Measurements from ENCODE around the gene UBE2L5.

UBE2L5 gene

DNA sequence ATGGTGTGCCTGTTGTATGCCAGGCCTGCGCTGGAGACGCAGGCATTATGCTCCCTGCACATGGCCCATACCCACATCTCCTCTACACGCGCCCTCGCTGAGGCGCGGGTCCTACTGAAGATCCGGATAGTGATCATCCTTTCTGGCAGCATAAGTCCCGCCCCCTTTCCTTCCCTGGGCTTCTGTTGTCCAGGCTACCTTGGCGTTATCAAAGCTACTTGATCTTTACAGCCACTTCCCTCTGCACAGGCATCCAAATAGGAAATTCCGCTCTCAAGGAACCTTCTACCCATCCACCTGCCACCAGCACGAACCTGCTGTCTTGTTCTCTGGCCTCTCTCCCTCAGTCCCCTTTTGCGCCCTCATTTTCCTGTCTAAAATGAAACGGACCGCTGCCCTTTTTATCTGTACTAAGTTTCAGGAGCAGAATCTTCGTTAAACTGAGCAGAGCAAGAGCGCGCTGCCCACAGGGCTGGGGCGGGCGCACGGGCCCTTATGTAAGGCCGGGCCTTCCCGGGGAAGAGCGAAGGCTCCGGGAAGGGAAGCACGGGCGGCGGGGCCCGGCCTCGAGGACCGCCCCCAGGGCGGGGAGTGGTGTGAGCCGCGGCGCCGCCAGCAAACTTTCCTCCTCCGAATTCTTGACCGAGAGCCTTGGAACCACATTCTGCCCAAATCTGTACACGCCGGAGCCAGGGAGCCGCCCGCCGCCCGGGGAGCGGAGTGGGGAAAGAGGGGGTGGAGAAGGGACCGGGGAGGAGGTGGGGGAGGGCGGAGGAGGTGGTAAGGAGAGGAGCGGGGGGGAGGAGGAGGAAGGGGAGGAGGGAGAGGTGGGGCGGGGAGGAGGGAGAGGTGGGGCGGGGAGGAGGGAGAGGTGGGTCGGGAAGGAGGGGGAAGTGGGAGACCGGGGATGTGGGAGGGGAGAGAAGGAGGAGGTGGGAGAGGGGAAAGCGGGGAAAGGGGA is 920 bp upstream of the UBE2L5 start:
- Histone ChIP-seq H3K9me3 (ENCODE audit: insufficient read depth, low read depth, low read length) (no peaks in the 10 kb centered on the region), H3K9ac (ENCODE audit: low read depth, low read length) (peak overlapping the region; percentile 43), H3K27me3 (ENCODE audit: insufficient read depth, low read length) (peaks cover 20% of the 10 kb centered on the region), H3K27ac (ENCODE audit: low read depth, low read length) (peak overlapping the region; percentile 81; the same call in 1 of the 2 replicates), H3K4me3 (ENCODE audit: low read length) (peak overlapping the region; percentile 92), H3K4me1 (ENCODE audit: insufficient read depth, low read length) (peaks cover 7% of the 10 kb centered on the region; the same call in 1 of the 2 replicates), H3K36me3 (ENCODE audit: insufficient read depth, low read length) (no peaks in the 10 kb centered on the region)
- 2% methylated on average over 51 of the region's 53 CpGs for WGBS

DNA sequence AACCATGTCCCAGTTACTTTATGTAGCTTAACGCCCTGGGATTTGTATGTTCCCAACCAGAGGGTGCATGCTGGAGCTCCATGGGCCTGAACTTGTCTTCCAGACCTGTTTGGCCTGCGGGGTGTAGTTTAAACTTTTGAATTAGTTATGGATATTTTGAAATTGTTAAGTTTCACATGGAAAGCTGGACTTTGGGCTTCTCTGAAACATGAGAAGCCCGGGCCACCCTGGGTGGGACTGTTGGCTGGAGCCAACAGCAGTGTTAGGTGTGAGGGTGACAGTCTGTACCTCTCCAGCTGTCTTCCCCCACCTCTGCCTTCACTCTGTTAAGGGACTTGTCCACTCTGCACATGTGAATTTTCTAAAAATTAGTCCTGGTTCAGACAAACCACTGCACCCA is 1.6 kb downstream of the UBE2L5 start:
- no peak overlapping the region for H3K4me3 ChIP-seq (ENCODE audit: low read length)
- H3K9ac ChIP-seq (ENCODE audit: low read depth, low read length): no peak overlapping the region
- H3K27me3 ChIP-seq (ENCODE audit: insufficient read depth, low read length): peaks cover 20% of the 10 kb centered on the region
- peaks cover 7% of the 10 kb centered on the region; the same call in 1 of the 2 replicates for H3K4me1 ChIP-seq (ENCODE audit: insufficient read depth, low read length)
- WGBS: 86% methylated on average over 3 of the region's 3 CpGs
- H3K36me3 ChIP-seq (ENCODE audit: insufficient read depth, low read length): no peaks in the 10 kb centered on the region
- H3K27ac ChIP-seq (ENCODE audit: low read depth, low read length): no peak overlapping the region
- H3K9me3 ChIP-seq (ENCODE audit: insufficient read depth, low read depth, low read length): no peaks in the 10 kb centered on the region

DNA sequence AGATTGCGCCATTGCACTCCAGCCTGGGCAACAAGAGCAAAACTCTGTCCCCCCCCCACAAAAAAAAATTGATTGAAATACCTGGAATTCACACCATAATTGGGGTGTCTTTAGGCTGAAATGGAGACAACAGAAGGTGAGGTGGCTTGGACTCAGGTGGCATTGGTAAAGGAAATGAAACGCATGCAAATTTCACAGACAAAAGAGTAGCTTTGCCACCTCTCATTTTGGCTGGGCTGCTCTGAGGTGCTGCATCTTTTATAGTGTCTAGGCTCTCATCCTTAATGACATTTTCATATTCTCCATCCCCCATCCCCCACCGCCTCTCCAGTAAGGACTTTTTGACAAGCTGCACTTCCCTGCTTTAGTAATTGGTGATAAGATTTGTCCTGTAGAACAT is 6.9 kb downstream of the UBE2L5 start:
- H3K9ac ChIP-seq (ENCODE audit: low read depth, low read length): no peak overlapping the region
- WGBS: 95% methylated on average over 2 of the region's 3 CpGs
- H3K4me3 ChIP-seq (ENCODE audit: low read length): no peak overlapping the region
- no peaks in the 10 kb centered on the region for H3K27me3 ChIP-seq (ENCODE audit: insufficient read depth, low read length)
- peaks cover 16% of the 10 kb centered on the region for H3K4me1 ChIP-seq (ENCODE audit: insufficient read depth, low read length)
- no peak overlapping the region for H3K27ac ChIP-seq (ENCODE audit: low read depth, low read length)
- no peaks in the 10 kb centered on the region for H3K36me3 ChIP-seq (ENCODE audit: insufficient read depth, low read length)
- no peaks in the 10 kb centered on the region for H3K9me3 ChIP-seq (ENCODE audit: insufficient read depth, low read depth, low read length)

DNA sequence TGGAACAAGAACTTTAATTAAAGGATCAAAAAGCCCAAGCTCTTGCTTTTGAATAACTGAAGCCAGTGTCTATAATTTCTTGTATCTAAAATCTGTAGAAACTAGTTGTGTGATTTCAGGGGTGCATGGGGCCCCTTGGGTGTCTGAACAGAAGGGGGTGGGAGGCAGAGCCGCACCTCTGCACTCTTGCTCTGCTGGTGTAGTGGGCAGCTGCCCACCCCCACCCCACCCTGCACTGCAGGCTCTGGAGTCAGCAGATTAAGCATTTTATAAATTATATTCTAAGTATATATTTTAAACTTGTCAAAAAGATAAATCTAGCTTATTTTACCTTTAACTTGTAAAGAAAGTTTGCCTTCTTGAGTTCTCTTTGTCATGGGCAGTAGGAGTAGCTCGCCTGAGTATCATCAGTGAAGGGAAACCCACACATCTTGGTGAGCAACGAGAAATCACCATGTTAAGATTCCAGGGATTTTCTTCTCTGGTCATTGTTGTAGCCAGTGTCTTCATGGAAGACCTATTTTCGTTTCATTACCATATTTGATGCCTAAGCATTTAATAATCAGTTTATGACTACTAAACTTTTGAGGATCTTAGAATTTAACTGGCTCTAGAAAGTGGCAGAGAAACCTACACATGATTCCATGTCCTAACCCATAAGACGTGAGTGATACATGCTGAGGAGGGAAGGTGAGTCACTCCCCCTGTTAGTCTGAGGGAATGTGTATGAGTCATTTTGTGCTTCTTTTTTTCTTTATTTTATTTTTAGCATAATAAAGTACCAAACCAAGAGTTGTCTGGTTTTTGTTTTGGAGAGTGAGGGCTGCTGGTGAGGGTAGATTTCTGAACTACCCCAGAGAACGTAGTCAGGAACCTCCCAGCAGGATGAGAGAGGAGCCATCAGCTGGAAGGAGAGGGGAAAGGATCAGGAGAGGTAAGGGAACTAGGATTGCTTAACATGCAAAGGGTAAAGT is 7.7 kb downstream of the UBE2L5 start:
- Histone ChIP-seq H3K4me3 (ENCODE audit: low read length) (no peak overlapping the region), H3K4me1 (ENCODE audit: insufficient read depth, low read length) (peaks cover 16% of the 10 kb centered on the region), H3K27me3 (ENCODE audit: insufficient read depth, low read length) (no peaks in the 10 kb centered on the region), H3K9ac (ENCODE audit: low read depth, low read length) (no peak overlapping the region), H3K27ac (ENCODE audit: low read depth, low read length) (no peak overlapping the region), H3K9me3 (ENCODE audit: insufficient read depth, low read depth, low read length) (no peaks in the 10 kb centered on the region), H3K36me3 (ENCODE audit: insufficient read depth, low read length) (no peaks in the 10 kb centered on the region)
- 79% methylated on average over 5 of the region's 6 CpGs for WGBS

DNA sequence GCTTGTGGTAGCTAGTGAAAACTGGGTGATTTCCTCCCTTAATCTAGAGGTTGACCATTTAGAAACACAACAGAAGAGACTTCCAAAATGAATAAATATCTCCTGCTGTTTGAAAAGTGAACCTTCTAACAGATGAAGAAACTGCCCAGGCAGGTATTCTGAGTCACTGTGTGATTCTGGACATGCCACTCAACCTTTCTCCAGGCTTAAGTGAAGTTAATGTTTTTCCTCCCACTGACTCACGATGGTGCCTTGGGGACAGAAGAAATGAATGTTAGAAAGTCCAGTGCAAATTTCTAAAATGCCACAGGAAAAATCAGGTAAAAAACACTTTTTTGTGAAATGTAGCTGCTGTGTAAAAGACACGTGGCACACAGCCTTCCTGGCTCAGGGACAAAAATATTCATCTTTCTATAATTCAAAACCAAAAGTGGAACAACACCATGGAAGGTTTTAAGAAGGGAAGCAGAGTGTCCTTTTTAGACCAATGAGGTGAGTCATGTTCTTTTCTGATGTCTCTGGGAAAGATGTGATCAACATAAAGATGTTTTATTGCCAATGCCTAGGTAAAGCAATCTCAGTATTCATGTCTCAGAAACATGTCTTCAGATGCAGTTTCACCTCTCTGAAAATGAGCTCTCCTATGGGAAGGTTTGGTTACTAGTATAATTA is 9.1 kb downstream of the UBE2L5 start:
- Histone ChIP-seq H3K36me3 (ENCODE audit: insufficient read depth, low read length) (no peaks in the 10 kb centered on the region), H3K9me3 (ENCODE audit: insufficient read depth, low read depth, low read length) (no peaks in the 10 kb centered on the region), H3K4me3 (ENCODE audit: low read length) (no peak overlapping the region), H3K9ac (ENCODE audit: low read depth, low read length) (no peak overlapping the region), H3K27me3 (ENCODE audit: insufficient read depth, low read length) (no peaks in the 10 kb centered on the region), H3K4me1 (ENCODE audit: insufficient read depth, low read length) (peaks cover 16% of the 10 kb centered on the region), H3K27ac (ENCODE audit: low read depth, low read length) (no peak overlapping the region)
- 96% methylated on average over 2 of the region's 2 CpGs for WGBS

DNA sequence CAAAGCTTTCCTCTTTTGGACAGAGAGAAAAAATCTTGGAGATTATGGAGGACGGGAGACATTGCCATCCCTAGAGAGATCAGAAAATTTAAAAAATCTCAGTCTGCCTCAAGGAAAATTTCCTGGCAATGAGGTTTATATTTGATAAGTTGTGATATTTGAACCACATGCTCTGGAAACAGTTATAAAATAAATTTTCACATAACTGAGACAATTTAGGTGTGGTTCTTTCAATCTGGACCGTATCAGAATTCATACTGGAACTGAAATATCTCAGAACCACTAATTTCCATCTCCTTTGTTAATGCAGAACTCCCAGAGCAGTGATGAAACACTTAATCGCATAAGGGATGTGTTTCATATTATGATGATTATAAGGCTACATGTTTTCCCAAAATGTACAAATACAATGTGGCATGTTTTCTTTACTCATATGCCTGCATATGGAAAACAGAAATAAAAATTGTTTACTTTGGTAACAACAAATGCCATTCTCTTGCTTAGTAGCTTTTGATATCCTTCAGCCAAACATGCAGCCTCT is 13.7 kb downstream of the UBE2L5 start:
- no peak overlapping the region for H3K9ac ChIP-seq (ENCODE audit: low read depth, low read length)
- no peaks in the 10 kb centered on the region for H3K27me3 ChIP-seq (ENCODE audit: insufficient read depth, low read length)
- 97% methylated on average over 3 of the region's 3 CpGs for WGBS
- no peak overlapping the region for H3K4me3 ChIP-seq (ENCODE audit: low read length)
- H3K36me3 ChIP-seq (ENCODE audit: insufficient read depth, low read length): no peaks in the 10 kb centered on the region
- no peaks in the 10 kb centered on the region for H3K4me1 ChIP-seq (ENCODE audit: insufficient read depth, low read length)
- no peaks in the 10 kb centered on the region for H3K9me3 ChIP-seq (ENCODE audit: insufficient read depth, low read depth, low read length)
- no peak overlapping the region for H3K27ac ChIP-seq (ENCODE audit: low read depth, low read length)

DNA sequence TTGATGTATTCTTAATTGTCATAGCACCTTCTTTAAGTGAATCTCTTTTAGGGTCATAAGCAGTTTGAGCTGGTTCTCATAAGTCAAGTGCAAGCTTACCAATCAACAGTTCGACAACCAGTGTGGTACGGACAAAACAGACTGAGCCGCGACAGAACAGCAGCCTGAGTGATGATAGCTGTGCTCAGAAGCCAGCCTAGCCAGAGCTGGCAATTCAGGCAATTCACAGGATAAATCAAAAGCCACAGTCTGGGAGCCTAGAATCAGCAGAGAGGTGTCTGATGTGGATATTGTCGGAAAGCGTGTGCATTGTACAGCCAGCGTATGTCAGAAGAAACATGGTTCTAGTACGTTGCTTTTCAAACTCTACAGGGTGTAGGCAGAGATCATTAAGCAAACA is 14.9 kb downstream of the UBE2L5 start:
- H3K9me3 ChIP-seq (ENCODE audit: insufficient read depth, low read depth, low read length): no peaks in the 10 kb centered on the region
- H3K27me3 ChIP-seq (ENCODE audit: insufficient read depth, low read length): no peaks in the 10 kb centered on the region
- WGBS: 92% methylated on average over 8 of the region's 8 CpGs
- no peak overlapping the region for H3K27ac ChIP-seq (ENCODE audit: low read depth, low read length)
- H3K4me3 ChIP-seq (ENCODE audit: low read length): no peak overlapping the region
- no peaks in the 10 kb centered on the region for H3K4me1 ChIP-seq (ENCODE audit: insufficient read depth, low read length)
- H3K9ac ChIP-seq (ENCODE audit: low read depth, low read length): no peak overlapping the region
- H3K36me3 ChIP-seq (ENCODE audit: insufficient read depth, low read length): no peaks in the 10 kb centered on the region

DNA sequence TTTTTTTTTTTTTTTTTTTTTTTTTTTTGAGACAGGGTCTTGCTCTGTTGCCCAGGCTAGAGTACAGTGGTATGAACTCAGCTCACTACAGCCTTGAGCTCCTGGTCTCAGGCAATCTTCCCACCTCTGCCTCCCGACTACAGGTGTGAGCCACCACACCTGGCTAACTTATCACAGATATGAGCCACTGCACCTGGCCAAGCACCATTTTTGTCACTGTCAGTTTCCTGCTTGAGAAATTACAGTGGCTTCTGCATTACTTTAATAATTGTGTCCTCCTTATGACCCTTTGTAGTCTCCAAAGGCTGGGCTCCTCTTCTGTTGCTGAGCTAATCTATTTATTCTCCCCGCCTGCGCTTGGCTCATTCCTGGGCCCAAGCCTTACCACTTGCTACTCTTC is 16.0 kb downstream of the UBE2L5 start:
- no peak overlapping the region for H3K4me3 ChIP-seq (ENCODE audit: low read length)
- WGBS: 92% methylated on average over 3 of the region's 3 CpGs
- H3K9ac ChIP-seq (ENCODE audit: low read depth, low read length): no peak overlapping the region
- no peaks in the 10 kb centered on the region for H3K4me1 ChIP-seq (ENCODE audit: insufficient read depth, low read length)
- H3K36me3 ChIP-seq (ENCODE audit: insufficient read depth, low read length): no peaks in the 10 kb centered on the region
- no peak overlapping the region for H3K27ac ChIP-seq (ENCODE audit: low read depth, low read length)
- H3K27me3 ChIP-seq (ENCODE audit: insufficient read depth, low read length): no peaks in the 10 kb centered on the region
- H3K9me3 ChIP-seq (ENCODE audit: insufficient read depth, low read depth, low read length): no peaks in the 10 kb centered on the region

DNA sequence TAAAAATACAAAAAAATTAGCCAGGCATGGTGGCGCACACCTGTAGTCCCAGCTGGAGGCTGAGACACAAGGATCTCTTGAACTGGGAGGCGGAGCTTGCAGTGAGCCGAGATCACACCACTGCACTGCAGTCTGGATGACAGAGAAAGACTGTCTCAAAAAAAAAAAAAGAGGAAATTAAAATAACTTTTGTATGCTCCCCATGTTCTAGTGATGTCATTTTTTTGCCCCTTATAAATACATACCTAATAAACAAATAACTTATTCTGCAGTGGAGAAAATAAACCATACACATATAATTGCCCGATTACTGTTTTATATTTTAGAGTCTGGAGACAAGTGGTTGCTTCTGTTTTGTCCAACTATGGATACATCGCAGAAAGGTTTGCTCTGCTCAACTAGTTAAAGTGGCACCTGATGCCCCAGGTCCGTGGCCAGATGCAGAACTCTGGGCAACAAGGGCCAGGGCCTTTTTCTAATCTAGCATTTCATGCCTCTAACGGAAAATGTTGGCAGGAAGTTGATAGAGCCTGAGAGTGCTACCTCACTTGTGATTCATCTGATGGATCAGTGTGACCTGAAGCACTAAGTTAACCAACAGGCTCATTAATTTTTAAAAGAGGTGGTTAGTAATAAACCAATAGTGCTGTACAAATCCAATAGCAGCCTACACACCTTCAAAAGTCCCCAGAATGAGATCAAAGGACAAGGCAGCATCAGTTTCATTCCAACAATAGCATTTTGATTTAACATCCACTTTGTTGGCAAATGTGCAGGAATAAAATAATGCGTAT is 18.8 kb downstream of the UBE2L5 start:
- H3K9ac ChIP-seq (ENCODE audit: low read depth, low read length): no peak overlapping the region
- no peak overlapping the region for H3K27ac ChIP-seq (ENCODE audit: low read depth, low read length)
- H3K9me3 ChIP-seq (ENCODE audit: insufficient read depth, low read depth, low read length): no peaks in the 10 kb centered on the region
- WGBS: 54% methylated on average over 7 of the region's 8 CpGs
- no peaks in the 10 kb centered on the region for H3K36me3 ChIP-seq (ENCODE audit: insufficient read depth, low read length)
- no peaks in the 10 kb centered on the region for H3K27me3 ChIP-seq (ENCODE audit: insufficient read depth, low read length)
- peaks cover 5% of the 10 kb centered on the region for H3K4me1 ChIP-seq (ENCODE audit: insufficient read depth, low read length)
- H3K4me3 ChIP-seq (ENCODE audit: low read length): no peak overlapping the region

DNA sequence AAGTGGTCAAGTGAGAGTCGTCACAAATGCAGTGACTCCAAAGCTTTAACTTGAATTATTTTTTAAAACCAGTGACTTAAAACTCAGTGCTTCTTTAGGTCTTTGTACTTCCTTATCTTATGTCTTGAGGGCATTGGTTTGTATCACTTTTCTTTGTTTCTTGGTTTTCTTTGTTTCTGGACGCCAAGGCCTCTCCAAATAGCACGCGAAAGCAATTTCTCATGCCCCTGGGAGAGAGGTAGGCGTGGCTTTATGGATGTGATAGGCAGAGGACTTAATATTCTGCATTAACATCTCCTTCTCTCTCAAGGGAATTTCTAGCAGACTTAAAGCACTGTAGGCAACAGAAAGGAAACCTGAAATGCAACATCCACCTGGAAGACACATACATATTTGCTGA is 20.6 kb downstream of the UBE2L5 start:
- no peaks in the 10 kb centered on the region for H3K36me3 ChIP-seq (ENCODE audit: insufficient read depth, low read length)
- no peaks in the 10 kb centered on the region for H3K9me3 ChIP-seq (ENCODE audit: insufficient read depth, low read depth, low read length)
- H3K4me1 ChIP-seq (ENCODE audit: insufficient read depth, low read length): peaks cover 7% of the 10 kb centered on the region
- 82% methylated on average over 5 of the region's 5 CpGs for WGBS
- no peak overlapping the region for H3K9ac ChIP-seq (ENCODE audit: low read depth, low read length)
- no peak overlapping the region for H3K27ac ChIP-seq (ENCODE audit: low read depth, low read length)
- no peaks in the 10 kb centered on the region for H3K27me3 ChIP-seq (ENCODE audit: insufficient read depth, low read length)
- no peak overlapping the region for H3K4me3 ChIP-seq (ENCODE audit: low read length)

All from HUES64 (cell line).